Fibroblast of skin of left quadriceps (primary cell): ENCODE data around the gene EPAS1.

ENCODE experiments used
- DNase-seq, 2 experiments: peaks; one replicate each; pipeline ENCODE4 v3.0.0-alpha.2; 2013; ENCODE audit warnings: low read depth in 2 of 2

EPAS1 gene

GRCh38 chr2:46296840-46297545 lies at the start of gene EPAS1:
TSS of gene EPAS1 (plus strand) at chr2:46297407. CDS start at chr2:46297912, 505 bp downstream.
- DNase-seq: peak; percentile 32 to 42

GRCh38 chr2:46248171-46248570 lies 49.0 kb upstream of the EPAS1 start:
- DNase-seq: no peak

GRCh38 chr2:46249654-46250053 lies 47.6 kb upstream of the EPAS1 start:
- no peak for DNase-seq

- no peak for DNase-seq
Observed at GRCh38 chr2:46252891-46253659, 44.1 kb upstream of the EPAS1 start.

GRCh38 chr2:46254474-46254873 lies 42.7 kb upstream of the EPAS1 start:
- no peak for DNase-seq

GRCh38 chr2:46256563-46257142 lies 40.6 kb upstream of the EPAS1 start:
- no peak for DNase-seq

- DNase-seq: no peak
Observed at GRCh38 chr2:46257476-46257875, 39.7 kb upstream of the EPAS1 start.

GRCh38 chr2:46257980-46258379 lies 39.2 kb upstream of the EPAS1 start:
- no peak for DNase-seq

GRCh38 chr2:46258937-46259776 lies 38.0 kb upstream of the EPAS1 start:
- DNase-seq: no peak

GRCh38 chr2:46259777-46260168 lies 37.4 kb upstream of the EPAS1 start:
- no peak for DNase-seq

- DNase-seq: no peak
Observed at GRCh38 chr2:46260305-46260704, 36.9 kb upstream of the EPAS1 start.

GRCh38 chr2:46262248-46262938 lies 34.8 kb upstream of the EPAS1 start:
- DNase-seq: no peak

- DNase-seq: no peak
Observed at GRCh38 chr2:46263347-46263746, 33.9 kb upstream of the EPAS1 start.

- no peak for DNase-seq
Observed at GRCh38 chr2:46264447-46264846, 32.8 kb upstream of the EPAS1 start.

- no peak for DNase-seq
Observed at GRCh38 chr2:46266134-46266533, 31.1 kb upstream of the EPAS1 start.

- no peak for DNase-seq
Observed at GRCh38 chr2:46267616-46268015, 29.6 kb upstream of the EPAS1 start.

- no peak for DNase-seq
Observed at GRCh38 chr2:46268196-46268595, 29.0 kb upstream of the EPAS1 start.

GRCh38 chr2:46269001-46269400 lies 28.2 kb upstream of the EPAS1 start:
- peak; percentile 24 to 35 for DNase-seq

GRCh38 chr2:46269544-46270273 lies 27.5 kb upstream of the EPAS1 start:
- no peak for DNase-seq

GRCh38 chr2:46270384-46270783 lies 26.8 kb upstream of the EPAS1 start:
- no peak for DNase-seq
